Activated T-helper 2 cell treated with anti-CD3 and anti-CD28 coated beads, Interferon-gamma antibody, Interleukin-2, Interleukin-4, amounts not matched to agents 10 μg/mL and 5 μg/mL and 100 μg/mL, durations not matched to agents 14 hours and 24 hours and 36 hours (primary cell): Measurements from ENCODE around the gene TBCE. TPM values are rescaled to one million over a fixed set of nuclear protein-coding genes. Genes with fewer than 3 reads are reported as not detected.

Experiments used
- DNase-seq: peaks from one replicate; pipeline ENCODE4 v3.0.0; 2021; ENCODE audit warnings: low spot score
- H3K27ac Mint-ChIP-seq: one replicate; pipeline ENCODE4 v1.8.0; 2021; ENCODE audit warnings: mixed read lengths
- H3K27me3 Mint-ChIP-seq: one replicate; pipeline ENCODE4 v1.8.0; 2021; ENCODE audit warnings: low read depth, mixed read lengths
- H3K36me3 Mint-ChIP-seq: one replicate; pipeline ENCODE4 v1.8.0; 2021; ENCODE audit warnings: low read depth, mixed read lengths
- H3K4me1 Mint-ChIP-seq: one replicate; pipeline ENCODE4 v1.8.0; 2021; ENCODE audit warnings: low read depth, mixed read lengths
- H3K4me3 Mint-ChIP-seq: one replicate; pipeline ENCODE4 v1.8.0; 2021; ENCODE audit warnings: low read depth, mild to moderate bottlenecking, moderate library complexity, mixed read lengths
- H3K9me3 Mint-ChIP-seq: one replicate; pipeline ENCODE4 v1.8.0; 2021; ENCODE audit warnings: mixed read lengths
- intact Hi-C: fragments of 100-400 bp; cut with micrococcal nuclease; formaldehyde crosslinking; loops from one replicate; pipeline ENCODE4 v1.15.1; 2023
- total RNA-seq: library from RNA; stranded (reverse); gene quantifications from 2 replicates; pipeline ENCODE4 v1.2.3, GENCODE V29; 2022

Gene TBCE
- total RNA-seq, 1 donor from 2014 or later = 28.2 TPM

DNA sequence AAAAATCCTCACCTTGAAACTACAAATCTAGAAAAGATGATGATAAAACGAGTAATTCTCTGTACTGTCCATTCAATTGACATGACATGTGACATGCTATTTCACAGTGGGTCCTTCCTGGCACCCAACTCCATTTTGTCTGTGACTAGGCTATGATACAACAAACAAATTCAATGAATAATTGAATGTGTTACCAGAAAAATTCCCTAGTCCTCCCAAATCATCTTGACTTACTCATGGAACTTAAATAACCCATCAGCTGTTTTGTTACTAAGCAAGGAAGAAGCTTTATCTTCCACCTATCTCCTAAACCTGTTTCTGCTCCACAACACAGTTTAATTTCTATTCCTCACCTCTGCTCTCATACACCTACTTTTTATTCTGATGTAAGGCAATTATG is 106.6 kb downstream of the TBCE start:
- no peaks in the 10 kb centered on the region for H3K9me3 Mint-ChIP-seq
- intact Hi-C loops = no loop called here
- peak overlapping the region; percentile 30 for H3K27ac Mint-ChIP-seq
- H3K27me3 Mint-ChIP-seq = no peaks in the 10 kb centered on the region
- DNase-seq = no peak
- peaks cover 26% of the 10 kb centered on the region for H3K36me3 Mint-ChIP-seq
- no peak overlapping the region for H3K4me3 Mint-ChIP-seq
- peaks cover 4% of the 10 kb centered on the region for H3K4me1 Mint-ChIP-seq

DNA sequence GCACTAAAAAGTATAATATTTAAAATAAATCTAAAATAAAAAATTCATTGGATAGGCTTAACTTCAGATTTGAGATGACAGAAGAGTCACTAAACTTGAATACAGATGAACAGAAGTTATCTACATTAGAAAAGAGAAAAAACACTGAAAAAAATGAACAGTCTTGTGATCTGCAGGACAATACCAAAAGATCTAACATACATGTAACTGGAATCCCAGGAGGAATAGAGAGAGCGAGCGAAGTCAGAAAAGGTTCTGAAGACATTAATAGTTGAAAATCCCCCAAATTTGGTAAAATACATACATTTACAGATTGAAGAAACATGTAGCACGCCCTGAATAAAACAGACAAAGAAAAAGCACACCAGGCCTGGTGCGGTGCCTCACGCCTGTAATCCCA is 115.9 kb downstream of the TBCE start:
- no peak overlapping the region for H3K4me3 Mint-ChIP-seq
- H3K4me1 Mint-ChIP-seq = peaks cover 3% of the 10 kb centered on the region
- peaks cover 47% of the 10 kb centered on the region for H3K36me3 Mint-ChIP-seq
- no peak for DNase-seq
- H3K9me3 Mint-ChIP-seq = no peaks in the 10 kb centered on the region
- no peaks in the 10 kb centered on the region for H3K27me3 Mint-ChIP-seq
- intact Hi-C loops = no loop called here
- no peak overlapping the region for H3K27ac Mint-ChIP-seq

DNA sequence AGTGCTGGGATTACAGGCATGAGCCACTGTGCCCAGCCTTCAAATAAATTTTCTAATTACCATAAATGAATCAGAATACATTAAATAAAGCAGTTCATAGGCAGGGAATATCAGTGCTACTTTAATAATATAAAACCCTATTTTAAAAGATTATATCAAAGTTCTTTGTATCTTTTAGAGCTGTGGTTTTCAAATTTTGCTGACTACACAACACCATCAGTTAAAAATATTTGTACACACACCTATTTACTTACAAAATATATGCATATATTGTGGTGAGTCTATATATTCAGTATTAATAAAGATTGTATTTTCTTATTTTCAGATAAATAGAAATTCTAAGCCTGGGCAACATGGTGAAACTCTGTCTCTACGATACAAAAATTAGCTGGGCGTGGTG is 118.3 kb downstream of the TBCE start:
- Mint-ChIP-seq H3K4me3 (no peak overlapping the region), H3K27me3 (no peaks in the 10 kb centered on the region), H3K36me3 (peaks cover 36% of the 10 kb centered on the region), H3K27ac (no peak overlapping the region), H3K9me3 (no peaks in the 10 kb centered on the region), H3K4me1 (peaks cover 10% of the 10 kb centered on the region)
- intact Hi-C loops = no loop called here
- no peak for DNase-seq

DNA sequence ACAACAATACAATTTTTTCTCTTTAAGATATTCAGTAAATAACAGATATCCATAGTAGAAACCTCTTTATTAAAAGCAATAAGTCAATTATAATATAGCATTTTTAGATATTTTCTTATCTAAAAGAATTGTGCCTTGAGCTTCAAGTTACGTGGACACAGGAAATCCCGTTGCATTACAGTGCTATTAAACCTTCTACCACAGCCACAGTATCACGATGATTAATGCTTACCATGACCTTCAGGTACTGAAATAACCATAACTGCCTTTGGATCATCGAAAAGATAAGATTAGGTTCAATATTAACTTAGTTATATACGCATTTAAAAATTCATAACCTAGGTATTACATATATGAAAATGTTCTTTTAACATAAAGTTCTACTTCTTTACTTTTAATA is 119.1 kb downstream of the TBCE start:
- Mint-ChIP-seq H3K4me1 (peaks cover 10% of the 10 kb centered on the region), H3K27ac (no peak overlapping the region), H3K36me3 (peaks cover 35% of the 10 kb centered on the region), H3K4me3 (no peak overlapping the region), H3K27me3 (no peaks in the 10 kb centered on the region), H3K9me3 (no peaks in the 10 kb centered on the region)
- no peak for DNase-seq
- intact Hi-C loops = no loop called here

DNA sequence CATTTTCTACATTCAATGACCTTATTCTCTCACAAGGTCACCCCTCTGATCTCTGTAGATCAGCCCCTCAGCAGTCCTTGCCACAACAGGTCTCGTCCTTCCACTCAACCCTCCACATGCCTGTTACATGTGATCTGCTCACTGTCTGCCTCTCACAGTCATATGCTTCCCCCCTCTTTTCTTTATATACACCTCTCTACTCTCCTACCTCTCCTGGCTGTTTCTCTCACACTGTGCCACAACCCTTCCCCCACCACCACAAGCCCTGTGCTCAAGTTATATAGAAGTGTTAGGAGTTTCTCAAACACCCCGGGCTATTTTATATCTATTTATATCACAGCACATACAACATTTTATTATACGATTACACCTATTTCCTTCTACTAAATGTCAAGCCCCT is 124.4 kb downstream of the TBCE start:
- no peak overlapping the region for H3K4me3 Mint-ChIP-seq
- peaks cover 25% of the 10 kb centered on the region for H3K4me1 Mint-ChIP-seq
- H3K36me3 Mint-ChIP-seq = peaks cover 42% of the 10 kb centered on the region
- DNase-seq = no peak
- H3K9me3 Mint-ChIP-seq = no peaks in the 10 kb centered on the region
- H3K27ac Mint-ChIP-seq = no peak overlapping the region
- H3K27me3 Mint-ChIP-seq = no peaks in the 10 kb centered on the region
- intact Hi-C loops = loop anchor here (2.0 kb wide), 3 partner anchors 151 to 507 kb away; no protein-coding TSS in a partner anchor

DNA sequence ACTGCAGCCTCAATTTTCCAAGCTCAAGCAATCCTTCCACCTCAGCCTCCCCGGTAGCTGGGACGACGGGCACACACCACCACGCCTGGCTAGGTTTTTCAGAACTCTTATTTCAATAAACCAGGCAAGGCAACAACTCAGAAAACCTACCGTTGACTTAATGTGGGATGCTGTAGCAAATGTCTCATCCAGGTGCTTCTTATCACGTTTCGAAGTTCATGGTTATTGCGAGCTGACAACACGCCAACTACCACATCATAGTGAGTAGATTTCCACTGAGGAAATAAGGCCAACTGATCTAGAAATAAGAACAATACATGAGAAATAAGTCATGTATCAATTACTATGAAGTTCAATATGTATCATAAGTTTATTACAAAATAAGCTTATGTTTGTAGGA is 127.3 kb downstream of the TBCE start:
- Mint-ChIP-seq H3K36me3 (peaks cover 37% of the 10 kb centered on the region), H3K9me3 (no peaks in the 10 kb centered on the region), H3K27me3 (no peaks in the 10 kb centered on the region), H3K4me3 (no peak overlapping the region), H3K27ac (no peak overlapping the region), H3K4me1 (peaks cover 23% of the 10 kb centered on the region)
- intact Hi-C loops = no loop called here
- no peak for DNase-seq

DNA sequence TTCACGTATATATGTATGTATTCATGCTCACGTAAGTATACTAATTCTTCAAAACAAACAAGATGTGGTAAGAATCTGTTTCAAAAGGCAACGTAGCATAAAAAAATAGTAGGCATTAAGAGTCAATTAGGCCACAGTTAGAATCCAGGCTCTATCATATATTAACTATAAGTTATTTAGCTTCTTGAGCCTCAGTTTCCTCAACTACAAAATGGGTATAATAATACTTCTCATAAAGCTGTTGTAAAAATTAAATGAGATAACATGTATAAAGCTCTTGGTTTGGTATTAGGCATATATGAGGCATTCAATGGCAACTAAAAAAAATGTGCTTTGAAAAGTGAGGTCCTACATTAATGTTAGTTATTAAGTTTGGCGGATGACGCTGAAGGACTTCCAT is 127.8 kb downstream of the TBCE start:
- Mint-ChIP-seq H3K27me3 (no peaks in the 10 kb centered on the region), H3K4me3 (no peak overlapping the region), H3K27ac (no peak overlapping the region), H3K9me3 (no peaks in the 10 kb centered on the region), H3K36me3 (peaks cover 34% of the 10 kb centered on the region), H3K4me1 (peaks cover 18% of the 10 kb centered on the region)
- no peak for DNase-seq
- intact Hi-C loops = no loop called here

DNA sequence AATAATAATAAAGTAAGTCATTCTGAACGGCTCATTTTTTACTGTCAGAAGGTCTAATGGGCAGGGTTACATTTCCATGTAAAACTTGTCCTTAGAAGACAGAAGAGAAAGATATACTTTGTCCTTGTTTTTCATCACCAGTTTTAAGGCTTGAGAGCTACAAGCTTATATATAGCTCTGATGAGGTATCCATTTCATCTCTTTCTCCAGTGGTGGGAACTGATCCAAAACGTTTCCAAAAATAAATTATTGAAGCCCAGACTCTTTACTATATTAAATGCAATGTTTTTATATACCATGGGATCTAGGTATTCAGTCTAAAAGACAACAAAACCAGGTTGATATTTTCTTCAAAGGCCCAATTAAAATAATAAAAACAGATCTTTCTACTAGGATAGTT is 128.3 kb downstream of the TBCE start:
- no peak overlapping the region for H3K4me3 Mint-ChIP-seq
- peaks cover 22% of the 10 kb centered on the region for H3K4me1 Mint-ChIP-seq
- no peaks in the 10 kb centered on the region for H3K27me3 Mint-ChIP-seq
- no peak for DNase-seq
- no peaks in the 10 kb centered on the region for H3K9me3 Mint-ChIP-seq
- peaks cover 34% of the 10 kb centered on the region for H3K36me3 Mint-ChIP-seq
- no peak overlapping the region for H3K27ac Mint-ChIP-seq
- intact Hi-C loops = no loop called here

DNA sequence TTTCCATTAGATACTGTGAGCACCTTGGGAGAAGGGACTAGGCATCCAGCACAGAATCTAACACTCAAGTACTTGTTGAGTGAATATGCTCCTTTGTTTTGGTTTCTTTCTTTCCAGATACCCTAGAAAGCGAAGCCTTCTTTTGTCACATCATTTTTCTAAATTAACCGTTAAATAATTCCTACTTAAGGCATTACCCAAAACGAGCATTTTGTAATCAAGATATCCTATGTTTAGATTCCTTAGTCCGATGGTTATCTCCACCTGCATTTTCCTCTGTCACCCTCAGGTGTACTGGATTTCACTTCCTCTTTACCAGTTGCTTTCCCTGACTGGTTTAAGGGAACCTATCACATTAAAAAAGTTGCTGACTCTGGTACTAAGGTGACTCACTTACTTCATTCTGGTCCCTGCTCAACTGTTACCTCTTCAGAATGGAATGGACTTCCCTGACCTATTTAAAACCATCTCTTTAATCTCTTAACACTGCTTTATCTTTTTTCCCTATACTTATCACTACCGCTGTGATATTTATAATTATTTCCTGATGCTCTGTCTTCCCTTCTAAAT is 133.8 kb downstream of the TBCE start:
- peaks cover 29% of the 10 kb centered on the region for H3K4me1 Mint-ChIP-seq
- intact Hi-C loops = loop anchor here (5.0 to 10.0 kb wide), 3 partner anchors 356 to 1014 kb away; no protein-coding TSS in a partner anchor
- DNase-seq = no peak
- H3K9me3 Mint-ChIP-seq = no peaks in the 10 kb centered on the region
- H3K27ac Mint-ChIP-seq = no peak overlapping the region
- H3K27me3 Mint-ChIP-seq = peaks cover 2% of the 10 kb centered on the region
- H3K36me3 Mint-ChIP-seq = peaks cover 4% of the 10 kb centered on the region
- no peak overlapping the region for H3K4me3 Mint-ChIP-seq

Other genes with a start within 250 kb of the TBCE start
- gene TOMM20, start 238.6 kb upstream of the TBCE start, total RNA-seq = 105 and 118 TPM in 2 replicates
- gene RBM34, start 206.2 kb upstream of the TBCE start, total RNA-seq = 122 and 125 TPM in 2 replicates
- 49.6 and 55.3 TPM in 2 replicates for gene ARID4B, start 39.2 kb upstream of the TBCE start, total RNA-seq
- 30.4 and 33.7 TPM in 2 replicates for gene GGPS1, start 38.9 kb upstream of the TBCE start, total RNA-seq
- gene B3GALNT2, start 137.0 kb downstream of the TBCE start, total RNA-seq = 15.7 and 15.8 TPM in 2 replicates